HepG2 (cell line): Measurements from ENCODE around the gene BCAS4. TPM values are rescaled to one million over a fixed set of nuclear protein-coding genes. Genes with fewer than 3 reads are reported as not detected.

Source experiments
- ATAC-seq: fragments of 200-7000 bp; cut with Tn5 transposase; 3 replicates; pipeline ENCODE4 v1.9.1; 2020; ENCODE audit warnings: mild to moderate bottlenecking, moderate library complexity
- BruUV-seq: library from RNA; stranded (reverse); fragments of 400-500 nt; replicated peaks from 2 replicates; lab custom pipeline; 2021; lab: Mats Ljungman, UMichigan
- CTCF ChIA-PET: fragments of 300-600 bp; formaldehyde crosslinking; extraction: SDS; loops from one replicate; lab custom pipeline; 2021; ENCODE audit warnings: low total read pairs, inconsistent platforms, low intra/inter-chr PET ratio; lab: Yijun Ruan, JAX
- POLR2A ChIA-PET: fragments of 350-600 bp; sonication (Branson Sonifier 250); formaldehyde crosslinking; loops from one replicate; lab custom pipeline; 2020; ENCODE audit warnings: antibody characterized with exemption, inconsistent platforms; lab: Yijun Ruan, JAX
- DNase-seq: peaks from one replicate; pipeline ENCODE4 v3.0.0-alpha.2; 2015; ENCODE audit warnings: low spot score
- FAIRE-seq: peaks from 3 replicates; lab custom pipeline; 2011; peaks lifted over from hg19 to GRCh38; lab: Jason Lieb, UNC
- H2AFZ ChIP-seq: one replicate; pipeline ENCODE4 v1.6.1; 2011; ENCODE audit warnings: low read length, inconsistent platforms
- H3K27ac ChIP-seq: fragments of 300-600 bp; 3 replicates; pipeline ENCODE4 v1.8.0; 2011; ENCODE audit warnings: mixed run types, mild to moderate bottlenecking, mixed read lengths, low read length, inconsistent platforms; ENCODE audit not compliant: insufficient read depth; ENCODE audit errors: extremely low read length
- H3K27me3 ChIP-seq, 2 experiments: fragments of 200-600 bp in 1 of 2; 2 replicates in 1 of 2; 3 replicates in 1 of 2; pipeline versions ENCODE4 v1.6.0 to v1.8.0; 2011; ENCODE audit warnings: low read length in 2 of 2, mild to moderate bottlenecking in 2 of 2, moderate library complexity in 2 of 2, inconsistent platforms in 1 of 2; ENCODE audit not compliant: insufficient read depth in 2 of 2, control insufficient read depth in 1 of 2
- H3K36me3 ChIP-seq, 2 experiments: fragments of 200-600 bp in 1 of 2; replicated peaks in 1 of 2; 2 replicates in 1 of 2; 3 replicates in 1 of 2; pipeline versions ENCODE4 v1.5.1 to v1.8.0; 2011; ENCODE audit warnings: low read length in 2 of 2, inconsistent platforms in 1 of 2; ENCODE audit not compliant: insufficient read depth in 2 of 2, control insufficient read depth in 1 of 2
- H3K4me1 ChIP-seq: 2 replicates; pipeline ENCODE4 v1.5.1; 2012; ENCODE audit warnings: low read length, inconsistent platforms; ENCODE audit not compliant: insufficient read depth
- H3K4me2 ChIP-seq: 2 replicates; pipeline ENCODE4 v1.6.0; 2011; ENCODE audit warnings: low read depth, low read length, inconsistent platforms
- H3K4me3 ChIP-seq, 3 experiments: fragments of 200-600 bp in 1 of 3; sonication (generic), shearing (Covaris generic) in 1 of 3; replicated peaks in 1 of 3; 2 replicates each; pipeline ENCODE4 v1.5.1; 2011 to 2016; ENCODE audit warnings: low read length in 3 of 3, inconsistent platforms in 2 of 3, low read depth in 2 of 3, mild to moderate bottlenecking in 2 of 3, control low read depth in 1 of 3, mixed read lengths in 1 of 3; ENCODE audit not compliant: insufficient read depth in 1 of 3
- H3K79me2 ChIP-seq: one replicate; pipeline ENCODE4 v1.6.1; 2011; ENCODE audit warnings: low read length, inconsistent platforms; ENCODE audit not compliant: insufficient read depth
- H3K9ac ChIP-seq: 2 replicates; pipeline ENCODE4 v1.6.0; 2011; ENCODE audit warnings: mild to moderate bottlenecking, low read depth, low read length, inconsistent platforms; ENCODE audit not compliant: insufficient read depth
- H3K9me3 ChIP-seq: 2 replicates; pipeline ENCODE4 v1.5.1; 2012; ENCODE audit warnings: mild to moderate bottlenecking, low read length
- H4K20me1 ChIP-seq: 2 replicates; pipeline ENCODE4 v1.6.0; 2011; ENCODE audit warnings: inconsistent platforms, mild to moderate bottlenecking, low read length, moderate library complexity; ENCODE audit not compliant: insufficient read depth
- GATAD1 ChIP-seq: IDR thresholded peaks from 2 replicates; pipeline ENCODE4 v1.6.1; 2016; ENCODE audit warnings: missing genetic modification reagents, missing compliant biosample characterization
- GFI1 ChIP-seq: sonication (generic); formaldehyde crosslinking; IDR thresholded peaks from 2 replicates; pipeline ENCODE4 v1.5.0; 2020; ENCODE audit warnings: missing genetic modification reagents, mild to moderate bottlenecking, borderline replicate concordance
- KLF9 ChIP-seq: IDR thresholded peaks from 2 replicates; pipeline ENCODE4 v1.6.1; 2016; ENCODE audit warnings: low read depth
- MLLT10 ChIP-seq: sonication (generic); formaldehyde crosslinking; IDR thresholded peaks from 2 replicates; pipeline ENCODE4 v1.4.0; 2020; ENCODE audit warnings: missing genetic modification reagents
- POLR2AphosphoS5 ChIP-seq: IDR thresholded peaks from 2 replicates; pipeline ENCODE4 v1.6.1; 2012; ENCODE audit warnings: low read depth, low read length
- ZFAT ChIP-seq: sonication (generic); formaldehyde crosslinking; conservative IDR thresholded peaks from 2 replicates; pipeline ENCODE4 v1.8.1; 2023; ENCODE audit warnings: missing genetic modification reagents, inconsistent platforms
- WGBS: methylation state at CpG from one replicate; pipeline ENCODE4 v1.1.6; 2017; ENCODE audit warnings: low lambda C conversion rate; 5-methylcytosine and 5-hydroxymethylcytosine counted together
- in situ Hi-C: cut with HindIII; loops from 2 replicates; pipeline ENCODE4 v1.10.0; 2017; ENCODE audit warnings: low pct_unique_long_range_greater_than_20kb; ENCODE audit not compliant: extremely low pct_ligation_motif_present
- intact Hi-C: fragments of 100-400 bp; cut with micrococcal nuclease; formaldehyde crosslinking; loops from one replicate; pipeline ENCODE4 v1.10.0; 2022; ENCODE audit not compliant: unreplicated experiment
- polyA plus RNA-seq, 8 experiments: library from polyadenylated mRNA; depleted of rRNA in 3 of 8; stranded (reverse) in 7 of 8; unstranded in 1 of 8; fragments of >200 nt; fragmentation: Illumina TruSeq in 4 of 8; extraction: Trizol in 4 of 8; gene quantifications; 2 replicates each; pipeline versions ENCODE4 v1.2.1 to v1.2.3, GENCODE V29; 2011 to 2016; ENCODE audit warnings: low read depth in 4 of 8, missing spikeins in 1 of 8, mixed read lengths in 1 of 8; ENCODE audit not compliant: insufficient read depth in 1 of 8
- total RNA-seq, 5 experiments: library from RNA; depleted of rRNA; stranded (reverse); fragments of >200 nt; fragmentation: Illumina TruSeq; extraction: Trizol; gene quantifications; 2 replicates each; pipeline ENCODE4 v1.2.3, GENCODE V29; 2016; ENCODE audit warnings: low read depth in 1 of 5
- TF ChIP-seq, protein P1 (sequence below): IDR thresholded peaks from 2 replicates; pipeline ENCODE4 v1.6.1; 2016

Gene BCAS4
- total and polyA plus RNA-seq, 2 of the 13 experiments (the other 11 are each of a cell fraction or from before 2014, with no cell fraction given), result 7.2 to 8.0 TPM

DNA sequence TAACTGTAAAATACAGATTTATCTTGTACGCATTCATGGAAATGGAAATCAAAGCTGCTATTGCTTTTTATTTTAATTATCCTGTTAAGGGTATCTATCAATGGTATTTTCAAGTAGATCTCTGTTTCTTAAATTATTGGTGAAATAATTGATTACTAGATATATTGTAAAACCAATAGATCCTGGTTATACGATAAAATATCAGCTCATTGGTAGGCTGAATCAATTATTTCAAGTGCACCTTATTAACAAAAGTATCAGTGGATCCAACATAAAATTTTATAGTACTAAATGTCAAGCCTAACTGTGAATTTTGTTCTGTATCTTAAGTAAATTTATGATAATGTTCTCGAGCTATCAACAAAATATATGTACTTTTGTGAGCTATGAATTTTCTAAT is 41.7 kb upstream of the BCAS4 start:
- H3K4me3 ChIP-seq, result no peak overlapping the region
- ChIA-PET CTCF (no interaction called here), POLR2A (interaction anchor here (0.9 kb wide), 1 partner anchor 9 kb away, joined by 3 read pairs; no protein-coding TSS in a partner anchor)
- DNase-seq, result no peak
- no peaks in the 10 kb centered on the region for H3K9me3 ChIP-seq
- ATAC-seq, result no peak
- no peaks in the 10 kb centered on the region for H4K20me1 ChIP-seq
- no peaks in the 10 kb centered on the region for H3K27me3 ChIP-seq
- intact Hi-C loops, result no loop called here
- no peak overlapping the region for H3K4me2 ChIP-seq
- no peak for TF ChIP-seq GFI1 (CRISPR knock-in tag)
- no peak for TF ChIP-seq KLF9 (CRISPR knock-in tag)
- no peak for TF ChIP-seq MLLT10
- TF ChIP-seq, protein P1, sequence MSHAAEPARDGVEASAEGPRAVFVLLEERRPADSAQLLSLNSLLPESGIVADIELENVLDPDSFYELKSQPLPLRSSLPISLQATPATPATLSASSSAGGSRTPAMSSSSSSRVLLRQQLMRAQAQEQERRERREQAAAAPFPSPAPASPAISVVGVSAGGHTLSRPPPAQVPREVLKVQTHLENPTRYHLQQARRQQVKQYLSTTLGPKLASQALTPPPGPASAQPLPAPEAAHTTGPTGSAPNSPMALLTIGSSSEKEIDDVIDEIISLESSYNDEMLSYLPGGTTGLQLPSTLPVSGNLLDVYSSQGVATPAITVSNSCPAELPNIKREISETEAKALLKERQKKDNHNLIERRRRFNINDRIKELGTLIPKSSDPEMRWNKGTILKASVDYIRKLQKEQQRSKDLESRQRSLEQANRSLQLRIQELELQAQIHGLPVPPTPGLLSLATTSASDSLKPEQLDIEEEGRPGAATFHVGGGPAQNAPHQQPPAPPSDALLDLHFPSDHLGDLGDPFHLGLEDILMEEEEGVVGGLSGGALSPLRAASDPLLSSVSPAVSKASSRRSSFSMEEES (CRISPR knock-in tag), result no peak
- TF ChIP-seq ZFAT (CRISPR knock-in tag), result no peak
- TF ChIP-seq, all 625 proteins: peak for 0
- Histone ChIP-seq H3K36me3 (peaks cover 6 to 18% of the 10 kb centered on the region in 2 experiments), H3K27ac (no peak overlapping the region), H3K9ac (no peak overlapping the region), H3K79me2 (peaks cover 4% of the 10 kb centered on the region), H2AFZ (no peak overlapping the region), H3K4me1 (peaks cover 5% of the 10 kb centered on the region)
- in situ Hi-C loops, result no loop called here
- 95% methylated on average over 3 of the region's 3 CpGs for WGBS
- no TSS peak for BruUV-seq
- FAIRE-seq, result no peak

DNA sequence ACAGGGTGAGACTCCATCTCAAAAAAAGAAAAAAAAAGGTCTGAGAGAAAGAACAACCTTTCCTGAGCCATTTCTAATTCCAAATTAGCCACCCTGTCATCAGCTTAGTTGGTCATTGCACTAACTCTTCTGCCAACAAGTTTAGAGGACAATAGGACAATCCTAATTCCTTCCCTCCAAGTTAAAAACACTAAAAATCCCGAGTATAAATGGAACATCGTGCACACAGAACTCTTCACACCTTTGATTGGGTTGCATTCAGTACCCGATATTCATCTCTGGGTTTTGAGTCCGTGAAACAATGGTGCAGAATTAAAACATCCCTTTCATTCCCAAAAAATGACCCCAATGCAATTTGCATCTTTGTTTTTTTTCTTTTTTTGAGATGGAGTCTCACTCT is 40.4 kb upstream of the BCAS4 start:
- no peak for TF ChIP-seq GATAD1 (CRISPR knock-in tag)
- peak; percentile 28; the same call in 1 of the 2 replicates for TF ChIP-seq POLR2AphosphoS5
- DNase-seq (no peak), FAIRE-seq (no peak), ATAC-seq (no peak)
- Histone ChIP-seq H3K4me3 (no peak overlapping the region), H4K20me1 (no peaks in the 10 kb centered on the region), H3K9ac (no peak overlapping the region), H3K27ac (no peak overlapping the region), H3K79me2 (no peaks in the 10 kb centered on the region), H3K9me3 (no peaks in the 10 kb centered on the region), H2AFZ (no peak overlapping the region), H3K4me1 (no peaks in the 10 kb centered on the region), H3K36me3 (peaks cover 6 to 12% of the 10 kb centered on the region in 2 experiments), H3K27me3 (no peaks in the 10 kb centered on the region), H3K4me2 (no peak overlapping the region)
- CTCF ChIA-PET, result no interaction called here
- in situ Hi-C loops, result no loop called here
- intact Hi-C loops, result no loop called here
- 91% methylated on average over 4 of the region's 4 CpGs for WGBS
- POLR2A ChIA-PET, result interaction anchor here (1.1 to 2.0 kb wide), 2 partner anchors 8 to 10 kb away, joined by 3 to 8 read pairs; no protein-coding TSS in a partner anchor
- BruUV-seq, result no TSS peak
